LNCaP clone FGC (cell line): Measurements from ENCODE around the gene C3.

ENCODE experiments used
- DNase-seq: peaks from one replicate; pipeline ENCODE4 v3.0.0-alpha.2; 2011; ENCODE audit warnings: low read depth
- H3K4me3 ChIP-seq: 2 replicates; pipeline ENCODE4 v1.5.1; 2011; ENCODE audit warnings: mild to moderate bottlenecking, low read depth, low read length, control low read depth
- CTCF ChIP-seq: IDR thresholded peaks from 2 replicates; pipeline ENCODE4 v1.5.1; 2012; ENCODE audit warnings: mild to moderate bottlenecking; ENCODE audit not compliant: control insufficient read depth, insufficient read depth; ENCODE audit errors: extremely low read depth

The C3 gene

GRCh38 chr19:6743714-6744380 is 23.4 kb upstream of the C3 start:
- DNase-seq = no peak
- H3K4me3 ChIP-seq = no peak overlapping the region
- no peak for TF ChIP-seq CTCF

GRCh38 chr19:6743066-6743465 is 22.6 kb upstream of the C3 start:
- no peak for DNase-seq
- no peak for TF ChIP-seq CTCF
- H3K4me3 ChIP-seq = no peak overlapping the region

- DNase-seq = no peak
- TF ChIP-seq CTCF = no peak
- H3K4me3 ChIP-seq = peak overlapping the region; percentile 93
Measured at GRCh38 chr19:6740589-6741343, 20.3 kb upstream of the C3 start.

- DNase-seq = no peak
- TF ChIP-seq CTCF = no peak
- H3K4me3 ChIP-seq = peak overlapping the region; percentile 93
Measured at GRCh38 chr19:6739883-6740588, 19.6 kb upstream of the C3 start.

- DNase-seq = no peak
- H3K4me3 ChIP-seq = peak within 1 kb of the TSS; percentile 93
- no peak for TF ChIP-seq CTCF
Measured at GRCh38 chr19:6739390-6739882, 19.0 kb upstream of the C3 start, which contains the start of gene TRIP10. TSS of gene TRIP10 (plus strand) at chr19:6739680. CDS start at chr19:6739762, 82 bp downstream.

GRCh38 chr19:6738787-6739389 is 18.4 kb upstream of the C3 start:
- DNase-seq = peak; percentile 52
- peak overlapping the region; percentile 36 for H3K4me3 ChIP-seq
- TF ChIP-seq CTCF = no peak
